ENCODE results near the gene DVL2. TPM values are rescaled to one million over a fixed set of nuclear protein-coding genes. Genes with fewer than 3 reads are reported as not detected.

DVL2 gene
- total RNA-seq, 1 donor from 2014 or later, result 31.9 TPM

Other genes starting within 250 kb of the DVL2 start
- not detected in 2 replicates for gene ALOX12, start 238.5 kb downstream of the DVL2 start, total RNA-seq
- gene RNASEK, start 221.9 kb downstream of the DVL2 start, total RNA-seq, result 34.2 and 60.7 TPM in 2 replicates
- 54.5 and 59.9 TPM in 2 replicates for gene BCL6B, start 211.5 kb downstream of the DVL2 start, total RNA-seq
- 1.3 and 2.4 TPM in 2 replicates for gene SLC16A13, start 198.5 kb downstream of the DVL2 start, total RNA-seq
- gene SLC16A11, start 190.4 kb downstream of the DVL2 start, total RNA-seq, result 0.22 and 1.2 TPM in 2 replicates
- 0.99 and 1.7 TPM in 2 replicates for gene CLEC10A, start 154.3 kb downstream of the DVL2 start, total RNA-seq
- not detected in 2 replicates for gene ASGR2, start 119.7 kb downstream of the DVL2 start, total RNA-seq
- 14.4 and 28.8 TPM in 2 replicates for gene ASGR1, start 55.1 kb downstream of the DVL2 start, total RNA-seq
- gene DLG4, start 14.7 kb downstream of the DVL2 start, total RNA-seq, result 5.4 and 9.1 TPM in 2 replicates
- 205 and 242 TPM in 2 replicates for gene ACADVL, start 14.6 kb downstream of the DVL2 start, total RNA-seq
- gene PHF23, start 4.9 kb upstream of the DVL2 start, total RNA-seq, result 30.9 and 38.5 TPM in 2 replicates
- gene GABARAP, start 7.9 kb upstream of the DVL2 start, total RNA-seq, result 124 and 130 TPM in 2 replicates
- gene CTDNEP1, start 17.2 kb upstream of the DVL2 start, total RNA-seq, result 22.4 and 25.2 TPM in 2 replicates
- gene ELP5, start 17.7 kb upstream of the DVL2 start, total RNA-seq, result 26.6 and 32.7 TPM in 2 replicates
- gene CLDN7, start 28.0 kb upstream of the DVL2 start, total RNA-seq, result 0.99 and 7.0 TPM in 2 replicates
- 0.22 and 0.60 TPM in 2 replicates for gene SLC2A4, start 47.2 kb upstream of the DVL2 start, total RNA-seq
- gene YBX2, start 60.1 kb upstream of the DVL2 start, total RNA-seq, result under 0.01 TPM in 2 replicates
- gene EIF5A, start 73.1 kb upstream of the DVL2 start, total RNA-seq, result 385 and 487 TPM in 2 replicates
- gene GPS2, start 80.8 kb upstream of the DVL2 start, total RNA-seq, result 22.9 and 33.5 TPM in 2 replicates
- 7.4 and 13.1 TPM in 2 replicates for gene NEURL4, start 94.8 kb upstream of the DVL2 start, total RNA-seq
- gene ACAP1, start 102.0 kb upstream of the DVL2 start, total RNA-seq, result 0.40 and 0.44 TPM in 2 replicates
- 2.4 and 3.8 TPM in 2 replicates for gene KCTD11, start 117.6 kb upstream of the DVL2 start, total RNA-seq
- not detected in 2 replicates for gene TMEM95, start 120.6 kb upstream of the DVL2 start, total RNA-seq
- 1.5 and 1.8 TPM in 2 replicates for gene TNK1, start 146.6 kb upstream of the DVL2 start, total RNA-seq
- gene PLSCR3, start 160.0 kb upstream of the DVL2 start, total RNA-seq, result 15.0 and 19.4 TPM in 2 replicates
- gene TMEM256, start 169.6 kb upstream of the DVL2 start, total RNA-seq, result 141 and 232 TPM in 2 replicates
- 1.2 and 1.3 TPM in 2 replicates for gene NLGN2, start 173.3 kb upstream of the DVL2 start, total RNA-seq
- gene SPEM1, start 185.8 kb upstream of the DVL2 start, total RNA-seq, result not detected in 2 replicates
- not detected in 2 replicates for gene SPEM2, start 191.1 kb upstream of the DVL2 start, total RNA-seq
- gene SPEM3, start 194.3 kb upstream of the DVL2 start, total RNA-seq, result not detected in 2 replicates
- gene TMEM102, start 200.9 kb upstream of the DVL2 start, total RNA-seq, result 6.1 and 9.3 TPM in 2 replicates
- 0.20 and 0.22 TPM in 2 replicates for gene FGF11, start 205.0 kb upstream of the DVL2 start, total RNA-seq
- gene CHRNB1, start 210.5 kb upstream of the DVL2 start, total RNA-seq, result 8.1 and 9.2 TPM in 2 replicates
- gene ZBTB4, start 245.1 kb upstream of the DVL2 start, total RNA-seq, result 6.3 and 8.5 TPM in 2 replicates
- not detected in 2 replicates for gene SLC35G6, start 246.9 kb upstream of the DVL2 start, total RNA-seq
- gene POLR2A, start 249.8 kb upstream of the DVL2 start, total RNA-seq, result 56.0 and 70.0 TPM in 2 replicates

Measured in lung microvascular endothelial cell (primary cell).